ENCODE data around the gene FAM3C.

GRCh38 chr7:121394709-121395140 is 1.4 kb downstream of the FAM3C start:
- TF ChIP-seq POLR2A (IDR thresholded peaks at IDR 0.05; ENCODE audit: low read depth, low read length) (no peak), MAFK (IDR thresholded peaks at IDR 0.05; ENCODE audit: low read depth, low read length) (peak; percentile 24; the same call in 1 of the 2 replicates), CTCF (conservative IDR thresholded peaks at IDR 0.05; ENCODE audit: low read depth, low read length) (no peak), MAZ (IDR thresholded peaks at IDR 0.05; ENCODE audit: borderline replicate concordance, low read depth, low read length) (no peak), ELK1 (IDR thresholded peaks at IDR 0.05; ENCODE audit: borderline replicate concordance, low read depth, low read length) (no peak)

Data from IMR-90 (cell line).